Erythroblast (primary cell): ENCODE results near the gene INO80E.

Experiments used
- GATA1 ChIP-seq: IDR thresholded peaks from 2 replicates; pipeline ENCODE4 v1.6.1; 2011; ENCODE audit warnings: low read depth, mild to moderate bottlenecking, control low read depth, low read length, moderate library complexity
- POLR2A ChIP-seq: IDR thresholded peaks from 2 replicates; pipeline ENCODE4 v1.6.1; 2011; ENCODE audit warnings: mild to moderate bottlenecking, low read length

- TF ChIP-seq POLR2A, result no peak
- no peak for TF ChIP-seq GATA1
Observed at GRCh38 chr16:29991571-29991904, 4.5 kb upstream of the INO80E start.
